Fibroblast of lung (primary cell): Measurements from ENCODE around the gene GLG1. TPM values are rescaled to one million over a fixed set of nuclear protein-coding genes. Genes with fewer than 3 reads are reported as not detected.

Source experiments
- DNase-seq, 2 donors: peaks; one replicate each; pipeline versions ENCODE4 v3.0.0 to v3.0.0-alpha.2; 2010; ENCODE audit warnings: low read depth in 2 of 2
- H2AFZ ChIP-seq: 2 replicates; pipeline ENCODE4 v1.5.1; 2012; ENCODE audit warnings: low read length, control low read depth, inconsistent platforms
- H3K27ac ChIP-seq: 2 replicates; pipeline ENCODE4 v1.5.1; 2011; ENCODE audit warnings: low read length, control low read depth; ENCODE audit not compliant: insufficient read depth
- H3K27me3 ChIP-seq: 2 replicates; pipeline ENCODE4 v1.5.1; 2011; ENCODE audit warnings: mild to moderate bottlenecking, low read length; ENCODE audit not compliant: control insufficient read depth, insufficient read depth
- H3K36me3 ChIP-seq: 2 replicates; pipeline ENCODE4 v1.5.1; 2011; ENCODE audit warnings: low read length; ENCODE audit not compliant: control insufficient read depth, insufficient read depth
- H3K4me1 ChIP-seq: 2 replicates; pipeline ENCODE4 v1.5.1; 2011; ENCODE audit warnings: low read length; ENCODE audit not compliant: control insufficient read depth, insufficient read depth; ENCODE audit errors: extremely low read depth
- H3K4me2 ChIP-seq: 2 replicates; pipeline ENCODE4 v1.5.1; 2011; ENCODE audit warnings: low read length, control low read depth; ENCODE audit not compliant: insufficient read depth; ENCODE audit errors: extremely low read depth
- H3K4me3 ChIP-seq, 4 experiments: fragments of 200-600 bp in 1 of 4; sonication (generic) in 1 of 4; replicated peaks in 1 of 4; 2 replicates each; pipeline ENCODE4 v1.5.1; 2011 to 2016; ENCODE audit warnings: low read length in 4 of 4, low read depth in 3 of 4, mild to moderate bottlenecking in 3 of 4, control low read depth in 2 of 4, inconsistent platforms in 1 of 4, mixed read lengths in 1 of 4; ENCODE audit not compliant: insufficient read depth in 1 of 4; ENCODE audit errors: control extremely low read depth in 1 of 4
- H3K79me2 ChIP-seq: 2 replicates; pipeline ENCODE4 v1.5.1; 2012; ENCODE audit warnings: mild to moderate bottlenecking, low read length, inconsistent platforms; ENCODE audit not compliant: control insufficient read depth, insufficient read depth
- H3K9ac ChIP-seq: 2 replicates; pipeline ENCODE4 v1.5.1; 2011; ENCODE audit warnings: mild to moderate bottlenecking, low read length, control low read depth; ENCODE audit not compliant: insufficient read depth
- H3K9me3 ChIP-seq: 2 replicates; pipeline ENCODE4 v1.5.1; 2012; ENCODE audit warnings: low read depth, low read length; ENCODE audit not compliant: control insufficient read depth, insufficient read depth
- H4K20me1 ChIP-seq: 2 replicates; pipeline ENCODE4 v1.5.1; 2011; ENCODE audit warnings: low read length; ENCODE audit not compliant: control insufficient read depth, insufficient read depth; ENCODE audit errors: extremely low read depth
- EZH2 ChIP-seq: IDR thresholded peaks from 2 replicates; pipeline ENCODE4 v1.5.1; 2012; ENCODE audit warnings: low read length, control low read depth, mild to moderate bottlenecking; ENCODE audit errors: missing control alignments
- polyA plus RNA-seq, 2 donors: library from polyadenylated mRNA; depleted of rRNA in 1 of 2; stranded (reverse) in 1 of 2; unstranded in 1 of 2; fragments of >200 nt; gene quantifications; 2 replicates each; pipeline ENCODE4 v1.2.1, GENCODE V29; 2011 to 2012; ENCODE audit warnings: missing spikeins in 1 of 2
- total RNA-seq: library from RNA; depleted of rRNA; stranded (reverse); fragments of >200 nt; gene quantifications from 2 replicates; pipeline ENCODE4 v1.2.1, GENCODE V29; 2014
- TF ChIP-seq, protein P1 (sequence below), 2 donors: IDR thresholded peaks in 1 of 2; conservative IDR thresholded peaks in 1 of 2; 1 replicate in 1 of 2; 2 replicates in 1 of 2; pipeline ENCODE4 v1.5.1; 2011 to 2012; ENCODE audit warnings: low read length in 2 of 2, control low read depth in 1 of 2, inconsistent platforms in 1 of 2, low read depth in 1 of 2, mild to moderate bottlenecking in 1 of 2

GLG1 gene
- total and polyA plus RNA-seq, 2 donors (not counting 1 experiment from before 2014, with no cell fraction given): 138 to 150 TPM

DNA sequence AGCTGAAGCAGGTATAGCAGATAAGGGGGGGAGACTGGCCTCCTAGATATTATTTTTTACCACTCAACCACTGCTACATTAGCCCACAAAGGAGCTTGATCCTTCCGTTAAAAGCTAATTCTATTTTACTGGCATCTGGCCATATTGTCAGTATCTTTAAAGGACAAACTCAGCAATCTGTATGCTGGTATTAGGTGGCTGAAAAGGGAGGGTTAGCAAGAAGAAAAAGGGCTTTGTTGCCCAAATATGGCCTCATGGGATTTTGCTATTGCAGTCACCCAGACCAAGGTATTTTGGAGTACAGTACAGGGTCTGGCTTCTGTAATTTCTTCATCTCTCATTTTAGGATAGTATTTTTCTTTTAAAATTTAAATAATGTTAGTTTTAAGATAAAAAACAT lies 45.3 kb upstream of the GLG1 start:
- Histone ChIP-seq H3K9me3 (no peaks in the 10 kb centered on the region), H3K36me3 (peaks cover 2% of the 10 kb centered on the region), H3K4me1 (no peaks in the 10 kb centered on the region), H3K4me3 (no peak overlapping the region), H3K27ac (no peak overlapping the region), H4K20me1 (no peaks in the 10 kb centered on the region), H2AFZ (no peak overlapping the region), H3K79me2 (peaks cover 45% of the 10 kb centered on the region), H3K9ac (no peak overlapping the region), H3K4me2 (no peak overlapping the region), H3K27me3 (no peaks in the 10 kb centered on the region)
- TF ChIP-seq EZH2: no peak
- TF ChIP-seq, protein P1, sequence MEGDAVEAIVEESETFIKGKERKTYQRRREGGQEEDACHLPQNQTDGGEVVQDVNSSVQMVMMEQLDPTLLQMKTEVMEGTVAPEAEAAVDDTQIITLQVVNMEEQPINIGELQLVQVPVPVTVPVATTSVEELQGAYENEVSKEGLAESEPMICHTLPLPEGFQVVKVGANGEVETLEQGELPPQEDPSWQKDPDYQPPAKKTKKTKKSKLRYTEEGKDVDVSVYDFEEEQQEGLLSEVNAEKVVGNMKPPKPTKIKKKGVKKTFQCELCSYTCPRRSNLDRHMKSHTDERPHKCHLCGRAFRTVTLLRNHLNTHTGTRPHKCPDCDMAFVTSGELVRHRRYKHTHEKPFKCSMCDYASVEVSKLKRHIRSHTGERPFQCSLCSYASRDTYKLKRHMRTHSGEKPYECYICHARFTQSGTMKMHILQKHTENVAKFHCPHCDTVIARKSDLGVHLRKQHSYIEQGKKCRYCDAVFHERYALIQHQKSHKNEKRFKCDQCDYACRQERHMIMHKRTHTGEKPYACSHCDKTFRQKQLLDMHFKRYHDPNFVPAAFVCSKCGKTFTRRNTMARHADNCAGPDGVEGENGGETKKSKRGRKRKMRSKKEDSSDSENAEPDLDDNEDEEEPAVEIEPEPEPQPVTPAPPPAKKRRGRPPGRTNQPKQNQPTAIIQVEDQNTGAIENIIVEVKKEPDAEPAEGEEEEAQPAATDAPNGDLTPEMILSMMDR (conservative IDR thresholded peaks at IDR 0.05 in 1 of 2, IDR thresholded peaks at IDR 0.05 in 1 of 2; ENCODE audit: low read depth in 1 of 2, low read length in 2 of 2): no peak
- DNase-seq: no peak

DNA sequence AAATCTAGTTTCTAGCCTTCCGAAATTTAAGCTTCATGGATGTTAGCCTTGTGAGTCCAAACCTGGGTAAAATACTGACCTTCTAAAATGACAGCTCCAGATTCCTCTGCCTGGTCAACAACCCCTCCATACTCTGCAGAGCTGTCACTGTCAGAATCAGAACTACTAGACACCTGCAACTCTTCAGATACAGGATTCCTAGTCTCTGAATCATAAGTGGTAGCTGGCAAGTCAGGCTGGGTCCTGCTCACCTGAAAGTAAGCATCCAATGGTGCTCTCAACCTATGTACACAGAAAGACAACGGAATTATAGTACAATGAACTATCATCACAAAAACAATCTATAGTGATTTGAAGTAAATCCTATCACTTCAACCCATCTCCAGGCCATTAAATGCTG lies 44.9 kb upstream of the GLG1 start:
- H3K9ac ChIP-seq: no peak overlapping the region
- no peak for TF ChIP-seq EZH2
- TF ChIP-seq, protein P1 (conservative IDR thresholded peaks at IDR 0.05 in 1 of 2, IDR thresholded peaks at IDR 0.05 in 1 of 2; ENCODE audit: low read depth in 1 of 2, low read length in 2 of 2): no peak
- H3K4me1 ChIP-seq: no peaks in the 10 kb centered on the region
- no peaks in the 10 kb centered on the region for H4K20me1 ChIP-seq
- H3K79me2 ChIP-seq: peaks cover 41% of the 10 kb centered on the region
- H2AFZ ChIP-seq: no peak overlapping the region
- no peaks in the 10 kb centered on the region for H3K27me3 ChIP-seq
- peaks cover 2% of the 10 kb centered on the region for H3K36me3 ChIP-seq
- DNase-seq: no peak
- H3K9me3 ChIP-seq: no peaks in the 10 kb centered on the region
- H3K4me2 ChIP-seq: no peak overlapping the region
- no peak overlapping the region for H3K4me3 ChIP-seq
- no peak overlapping the region for H3K27ac ChIP-seq

DNA sequence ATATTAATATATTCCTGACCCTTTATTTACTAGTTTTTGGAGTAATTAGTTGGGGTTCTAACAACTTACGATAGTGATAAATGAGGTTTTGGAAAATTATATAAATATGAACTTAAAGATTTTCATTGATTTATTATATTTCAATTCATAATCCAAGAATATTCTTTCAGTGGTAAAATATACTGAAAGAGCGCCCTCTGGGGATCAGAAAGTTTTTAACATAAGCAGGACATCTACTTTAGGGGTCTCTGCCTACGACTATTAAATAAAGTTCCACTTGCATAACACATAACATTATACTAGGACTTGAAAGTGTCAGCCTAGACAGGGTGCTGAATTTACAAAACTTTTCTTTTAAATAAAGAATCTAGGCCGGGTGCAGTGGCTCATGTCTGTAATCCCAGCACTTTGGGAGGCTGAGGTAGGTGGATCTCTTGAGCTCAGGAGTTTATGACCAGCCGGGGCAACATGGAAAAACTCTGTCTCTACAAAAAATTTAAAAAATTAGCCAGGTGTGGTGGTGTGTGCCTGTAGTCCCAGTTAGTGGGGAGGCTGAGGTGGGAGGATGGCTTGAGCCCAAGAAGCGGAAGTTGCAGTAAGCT lies 44.2 kb upstream of the GLG1 start:
- Histone ChIP-seq H3K4me1 (no peaks in the 10 kb centered on the region), H2AFZ (no peak overlapping the region), H3K27me3 (no peaks in the 10 kb centered on the region), H3K4me2 (no peak overlapping the region), H3K9me3 (no peaks in the 10 kb centered on the region), H3K79me2 (peaks cover 34% of the 10 kb centered on the region), H3K9ac (no peak overlapping the region), H4K20me1 (no peaks in the 10 kb centered on the region), H3K27ac (no peak overlapping the region), H3K36me3 (peaks cover 2% of the 10 kb centered on the region), H3K4me3 (no peak overlapping the region)
- DNase-seq: peak in 1 of 2 donors; percentile 31
- TF ChIP-seq, protein P1 (conservative IDR thresholded peaks at IDR 0.05 in 1 of 2, IDR thresholded peaks at IDR 0.05 in 1 of 2; ENCODE audit: low read depth in 1 of 2, low read length in 2 of 2): peak; percentile 38 to 55
- no peak for TF ChIP-seq EZH2
